Measurements from ENCODE around the gene MAP4K4. TPM values are rescaled to one million over a fixed set of nuclear protein-coding genes. Genes with fewer than 3 reads are reported as not detected.
A peak's percentile ranks its signal among the peaks of the same experiment; 100 is the strongest.

Gene MAP4K4
- total and polyA plus RNA-seq, 2 experiments from 2014 or later, result 20.3 to 115 TPM

DNA sequence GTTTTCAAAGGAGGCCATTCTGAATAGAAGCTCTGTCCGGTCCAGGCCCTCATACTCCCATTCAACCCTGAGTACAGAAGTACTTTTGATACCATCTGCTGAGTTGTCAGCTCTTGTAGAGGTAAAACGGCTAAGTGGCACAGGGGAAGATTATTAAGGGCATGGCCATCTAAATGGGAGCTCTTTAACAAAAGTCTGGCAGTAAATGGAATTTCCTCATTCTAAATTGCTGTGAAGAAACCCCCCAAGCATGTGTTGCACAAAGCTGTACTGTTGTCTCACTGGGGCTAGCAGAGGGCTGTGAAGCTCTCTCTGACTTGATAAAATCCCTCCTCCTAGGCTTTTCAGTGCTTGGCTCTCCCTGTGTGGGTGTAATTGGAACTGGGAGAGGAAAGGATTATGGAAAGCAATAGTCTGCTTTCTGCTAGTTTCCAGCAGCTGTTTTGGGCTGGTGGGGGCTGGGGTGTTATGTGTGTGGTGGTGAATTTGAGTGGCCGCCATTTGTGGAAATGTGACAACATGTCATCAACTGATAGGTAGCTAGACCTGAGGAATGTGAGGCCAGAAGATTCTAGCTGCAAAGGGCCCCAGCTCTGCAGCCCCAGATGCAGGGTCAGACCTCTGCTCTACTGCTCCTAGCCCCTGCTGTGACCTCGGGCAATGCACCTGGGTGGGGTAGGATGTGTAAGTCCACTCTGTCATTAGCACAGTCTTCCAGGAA, 65.1 kb downstream of the MAP4K4 start:
- no peaks in the 10 kb centered on the region for H3K27me3 ChIP-seq (replicated peaks; ENCODE audit: insufficient read depth)
- no peak for DNase-seq
- H3K9me2 ChIP-seq (ENCODE audit: insufficient read depth), result no peaks in the 10 kb centered on the region
- H3K79me2 ChIP-seq (ENCODE audit: insufficient read depth), result peaks cover 95% of the 10 kb centered on the region
- H4K20me1 ChIP-seq (ENCODE audit: insufficient read depth), result peaks cover 15% of the 10 kb centered on the region
- peaks cover 67% of the 10 kb centered on the region for H3F3A ChIP-seq (ENCODE audit: insufficient read depth)
- no peaks in the 10 kb centered on the region for H3K9me3 ChIP-seq (ENCODE audit: low read depth)
- in situ Hi-C loops (cut with MboI), result no loop called here
- H3K27ac ChIP-seq, result 0 out of 2 replicates have a peak overlapping the region, but pooled peaks have one; percentile 1
- H3K4me1 ChIP-seq (ENCODE audit: insufficient read depth), result peaks cover 81% of the 10 kb centered on the region
- peak overlapping the region; percentile 25 for H3K4me2 ChIP-seq (ENCODE audit: unreplicated experiment)
- no peak overlapping the region for H2AFZ ChIP-seq
- TF ChIP-seq EZH2phosphoT487 (IDR thresholded peaks at IDR 0.05; ENCODE audit: insufficient read depth, low read depth) (no peak), EZH2 (IDR thresholded peaks at IDR 0.05; ENCODE audit: insufficient read depth, poor library complexity, severe bottlenecking) (no peak)
- no peak overlapping the region for H3K4me3 ChIP-seq
- H3K36me3 ChIP-seq (ENCODE audit: low read depth), result no peaks in the 10 kb centered on the region
- 84 to 85% methylated on average over 4 of the region's 4 CpGs for WGBS, 2 experiments (ENCODE audit: low coverage in 1 of 2, low lambda C conversion rate in 2 of 2, missing lambda C conversion rate in 2 of 2)
- no peak overlapping the region for H3K9ac ChIP-seq

GRCh38 chr2:101763496-101764333, 66.2 kb downstream of the MAP4K4 start:
- DNase-seq, result peak; percentile 35
- 61 to 62% methylated on average over 5 of the region's 5 CpGs for WGBS, 2 experiments (ENCODE audit: low coverage in 1 of 2, low lambda C conversion rate in 2 of 2, missing lambda C conversion rate in 2 of 2)
- TF ChIP-seq EZH2 (IDR thresholded peaks at IDR 0.05; ENCODE audit: insufficient read depth, poor library complexity, severe bottlenecking) (no peak), EZH2phosphoT487 (IDR thresholded peaks at IDR 0.05; ENCODE audit: insufficient read depth, low read depth) (no peak)
- peaks cover 95% of the 10 kb centered on the region for H3K79me2 ChIP-seq (ENCODE audit: insufficient read depth)
- H3K9me3 ChIP-seq (ENCODE audit: low read depth), result no peaks in the 10 kb centered on the region
- peaks cover 81% of the 10 kb centered on the region for H3K4me1 ChIP-seq (ENCODE audit: insufficient read depth)
- H3K36me3 ChIP-seq (ENCODE audit: low read depth), result no peaks in the 10 kb centered on the region
- H3K27me3 ChIP-seq (replicated peaks; ENCODE audit: insufficient read depth), result no peaks in the 10 kb centered on the region
- H2AFZ ChIP-seq, result no peak overlapping the region
- H3K4me2 ChIP-seq (ENCODE audit: unreplicated experiment), result peak overlapping the region; percentile 25
- peaks cover 68% of the 10 kb centered on the region for H3F3A ChIP-seq (ENCODE audit: insufficient read depth)
- in situ Hi-C loops (cut with MboI), result no loop called here
- peak overlapping the region; percentile 25; the same call in 1 of the 2 replicates for H3K27ac ChIP-seq
- peaks cover 15% of the 10 kb centered on the region for H4K20me1 ChIP-seq (ENCODE audit: insufficient read depth)
- H3K4me3 ChIP-seq, result no peak overlapping the region
- no peaks in the 10 kb centered on the region for H3K9me2 ChIP-seq (ENCODE audit: insufficient read depth)
- no peak overlapping the region for H3K9ac ChIP-seq

- Histone ChIP-seq H4K20me1 (ENCODE audit: insufficient read depth) (peaks cover 22% of the 10 kb centered on the region), H3K9me3 (ENCODE audit: low read depth) (no peaks in the 10 kb centered on the region), H3F3A (ENCODE audit: insufficient read depth) (peaks cover 80% of the 10 kb centered on the region), H3K9me2 (ENCODE audit: insufficient read depth) (no peaks in the 10 kb centered on the region), H3K36me3 (ENCODE audit: low read depth) (no peaks in the 10 kb centered on the region), H3K27ac (peak overlapping the region; percentile 71), H3K4me1 (ENCODE audit: insufficient read depth) (peaks cover 92% of the 10 kb centered on the region), H3K4me2 (ENCODE audit: unreplicated experiment) (peak overlapping the region; percentile 64), H3K9ac (peak overlapping the region; percentile 24; the same call in 1 of the 2 replicates), H2AFZ (no peak overlapping the region), H3K79me2 (ENCODE audit: insufficient read depth) (peaks cover 100% of the 10 kb centered on the region), H3K4me3 (no peak overlapping the region), H3K27me3 (replicated peaks; ENCODE audit: insufficient read depth) (no peaks in the 10 kb centered on the region)
- in situ Hi-C loops (cut with MboI), result no loop called here
- 90 to 98% methylated on average over 2 of the region's 2 CpGs for WGBS, 2 experiments (ENCODE audit: low coverage in 1 of 2, low lambda C conversion rate in 2 of 2, missing lambda C conversion rate in 2 of 2)
- DNase-seq, result no peak
- TF ChIP-seq EZH2phosphoT487 (IDR thresholded peaks at IDR 0.05; ENCODE audit: insufficient read depth, low read depth) (no peak), EZH2 (IDR thresholded peaks at IDR 0.05; ENCODE audit: insufficient read depth, poor library complexity, severe bottlenecking) (no peak)
Observed at GRCh38 chr2:101766337-101766736, 68.8 kb downstream of the MAP4K4 start.

- TF ChIP-seq EZH2 (IDR thresholded peaks at IDR 0.05; ENCODE audit: insufficient read depth, poor library complexity, severe bottlenecking), result no peak
- no peak for TF ChIP-seq EZH2phosphoT487 (IDR thresholded peaks at IDR 0.05; ENCODE audit: insufficient read depth, low read depth)
- H3K4me3 ChIP-seq, result peak overlapping the region; percentile 25
- H3K27ac ChIP-seq, result peak overlapping the region; percentile 71
- H3K9ac ChIP-seq, result peak overlapping the region; percentile 52
- H3K9me3 ChIP-seq (ENCODE audit: low read depth), result no peaks in the 10 kb centered on the region
- H4K20me1 ChIP-seq (ENCODE audit: insufficient read depth), result peaks cover 29% of the 10 kb centered on the region
- H2AFZ ChIP-seq, result no peak overlapping the region
- peak overlapping the region; percentile 64 for H3K4me2 ChIP-seq (ENCODE audit: unreplicated experiment)
- no peaks in the 10 kb centered on the region for H3K36me3 ChIP-seq (ENCODE audit: low read depth)
- H3F3A ChIP-seq (ENCODE audit: insufficient read depth), result peaks cover 84% of the 10 kb centered on the region
- peak; percentile 93 for DNase-seq
- in situ Hi-C loops (cut with MboI), result no loop called here
- no peaks in the 10 kb centered on the region for H3K9me2 ChIP-seq (ENCODE audit: insufficient read depth)
- H3K79me2 ChIP-seq (ENCODE audit: insufficient read depth), result peaks cover 100% of the 10 kb centered on the region
- H3K4me1 ChIP-seq (ENCODE audit: insufficient read depth), result peaks cover 94% of the 10 kb centered on the region
- 64 to 65% methylated on average over 5 of the region's 5 CpGs for whole genome bisulfite sequencing, 2 experiments (ENCODE audit: low coverage in 1 of 2, low lambda C conversion rate in 2 of 2, missing lambda C conversion rate in 2 of 2)
- H3K27me3 ChIP-seq (replicated peaks; ENCODE audit: insufficient read depth), result no peaks in the 10 kb centered on the region
Observed at GRCh38 chr2:101766871-101767739, 69.6 kb downstream of the MAP4K4 start.

Data from GM23248 (cell line).